Endodermal cell (in vitro differentiated cells): ENCODE measurements around the gene ADGRG6. TPM values are rescaled to one million over a fixed set of nuclear protein-coding genes. Genes with fewer than 3 reads are reported as not detected.

Experiments
- DNase-seq: peaks from one replicate; pipeline ENCODE4 v3.0.0-alpha.2; 2017
- H3K27ac ChIP-seq: 2 replicates; pipeline ENCODE4 v1.5.1; 2013; ENCODE audit warnings: mild to moderate bottlenecking, low read depth, low read length, moderate library complexity
- H3K27me3 ChIP-seq: 2 replicates; pipeline ENCODE4 v1.6.1; 2013; ENCODE audit warnings: mild to moderate bottlenecking, low read length, moderate library complexity; ENCODE audit not compliant: insufficient read depth, control insufficient read depth, poor library complexity, severe bottlenecking
- H3K36me3 ChIP-seq: 2 replicates; pipeline ENCODE4 v1.7.0; 2013; ENCODE audit warnings: mild to moderate bottlenecking, low read length, moderate library complexity; ENCODE audit not compliant: control insufficient read depth, insufficient read depth
- H3K4me1 ChIP-seq: one replicate; pipeline ENCODE4 v1.7.0; 2013; ENCODE audit warnings: low read length; ENCODE audit not compliant: control insufficient read depth, insufficient read depth
- H3K4me3 ChIP-seq: 2 replicates; pipeline ENCODE4 v1.5.1; 2013; ENCODE audit warnings: mild to moderate bottlenecking, low read length, moderate library complexity
- H3K9ac ChIP-seq: 2 replicates; pipeline ENCODE4 v1.6.1; 2013; ENCODE audit warnings: mild to moderate bottlenecking, low read length, moderate library complexity; ENCODE audit not compliant: poor library complexity, severe bottlenecking; ENCODE audit errors: extremely low read depth
- H3K9me3 ChIP-seq: 2 replicates; pipeline ENCODE4 v1.6.1; 2013; ENCODE audit warnings: mild to moderate bottlenecking, low read length, moderate library complexity; ENCODE audit not compliant: control insufficient read depth
- H3K27ac Mint-ChIP-seq: 2 replicates; pipeline ENCODE4 v1.8.0; 2020; ENCODE audit warnings: mixed read lengths
- H3K27me3 Mint-ChIP-seq: 2 replicates; pipeline ENCODE4 v1.8.0; 2021; ENCODE audit warnings: mild to moderate bottlenecking, mixed read lengths; ENCODE audit not compliant: insufficient read depth
- H3K36me3 Mint-ChIP-seq: 2 replicates; pipeline ENCODE4 v1.8.0; 2020; ENCODE audit warnings: low read depth, mixed read lengths
- H3K4me1 Mint-ChIP-seq: 2 replicates; pipeline ENCODE4 v1.8.0; 2020; ENCODE audit warnings: mixed read lengths
- H3K4me3 Mint-ChIP-seq: 2 replicates; pipeline ENCODE4 v1.8.0; 2020; ENCODE audit warnings: mild to moderate bottlenecking, moderate library complexity, mixed read lengths
- H3K9me3 Mint-ChIP-seq: 2 replicates; pipeline ENCODE4 v1.8.0; 2020; ENCODE audit warnings: mild to moderate bottlenecking, mixed read lengths
- WGBS, 2 experiments: methylation state at CpG; one replicate each; pipeline versions ENCODE4 v1.1.5 to v1.1.7; 2013; ENCODE audit warnings: missing lambda C conversion rate in 2 of 2, mixed read lengths in 1 of 2; ENCODE audit not compliant: insufficient coverage in 1 of 2, insufficient read length in 1 of 2; 5-methylcytosine and 5-hydroxymethylcytosine counted together
- total RNA-seq, 2 donors: library from RNA; stranded (reverse); fragmentation: NEBNext Ultra II Directional in 1 of 2; extraction: Animal tissue kit (Norgen Biotek cat#: 25700) in 1 of 2; gene quantifications; 2 replicates in 1 of 2; 3 replicates in 1 of 2; pipeline ENCODE4 v1.2.1, GENCODE V29; 2021
- TF ChIP-seq, protein P1 (sequence below): fragments of 200-600 bp; sonication (generic); conservative IDR thresholded peaks from 2 replicates; pipeline ENCODE4 v1.5.0; 2021; ENCODE audit warnings: antibody characterized with exemption, mild to moderate bottlenecking

Gene ADGRG6
- total RNA-seq, 2 donors from 2014 or later: 20.4 to 26.8 TPM

DNA sequence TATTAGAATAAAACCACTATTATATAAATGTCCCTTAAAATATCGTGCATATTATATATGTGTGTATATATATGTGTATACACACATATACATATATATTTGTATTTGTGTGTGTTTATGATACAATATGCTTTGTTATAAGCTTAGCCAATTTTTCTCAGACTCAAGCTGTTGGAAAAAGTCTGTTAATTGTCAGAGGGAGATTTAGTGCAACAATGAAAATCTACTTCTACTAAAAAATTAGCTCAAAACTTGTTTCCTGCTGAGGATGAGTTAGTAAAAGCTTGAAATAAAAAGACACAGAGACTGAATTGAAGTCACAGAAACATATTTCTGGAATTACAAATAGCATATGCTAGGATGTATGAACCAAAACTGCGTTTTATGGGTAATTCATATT lies 79.4 kb downstream of the ADGRG6 start:
- Mint-ChIP-seq H3K36me3 (no peaks in the 10 kb centered on the region), H3K4me1 (peaks cover 35% of the 10 kb centered on the region), H3K27ac (no peak overlapping the region), H3K9me3 (no peaks in the 10 kb centered on the region), H3K4me3 (no peak overlapping the region), H3K27me3 (no peaks in the 10 kb centered on the region)
- no peak overlapping the region for H3K4me3 ChIP-seq
- H3K36me3 ChIP-seq: no peaks in the 10 kb centered on the region
- no peaks in the 10 kb centered on the region for H3K9me3 ChIP-seq
- no CpG with 5 or more reads among the region's 2 CpGs for WGBS, 2 experiments
- peaks cover 9% of the 10 kb centered on the region for H3K4me1 ChIP-seq
- no peak overlapping the region for H3K9ac ChIP-seq
- H3K27me3 ChIP-seq: no peaks in the 10 kb centered on the region
- DNase-seq: no peak
- TF ChIP-seq, protein P1, sequence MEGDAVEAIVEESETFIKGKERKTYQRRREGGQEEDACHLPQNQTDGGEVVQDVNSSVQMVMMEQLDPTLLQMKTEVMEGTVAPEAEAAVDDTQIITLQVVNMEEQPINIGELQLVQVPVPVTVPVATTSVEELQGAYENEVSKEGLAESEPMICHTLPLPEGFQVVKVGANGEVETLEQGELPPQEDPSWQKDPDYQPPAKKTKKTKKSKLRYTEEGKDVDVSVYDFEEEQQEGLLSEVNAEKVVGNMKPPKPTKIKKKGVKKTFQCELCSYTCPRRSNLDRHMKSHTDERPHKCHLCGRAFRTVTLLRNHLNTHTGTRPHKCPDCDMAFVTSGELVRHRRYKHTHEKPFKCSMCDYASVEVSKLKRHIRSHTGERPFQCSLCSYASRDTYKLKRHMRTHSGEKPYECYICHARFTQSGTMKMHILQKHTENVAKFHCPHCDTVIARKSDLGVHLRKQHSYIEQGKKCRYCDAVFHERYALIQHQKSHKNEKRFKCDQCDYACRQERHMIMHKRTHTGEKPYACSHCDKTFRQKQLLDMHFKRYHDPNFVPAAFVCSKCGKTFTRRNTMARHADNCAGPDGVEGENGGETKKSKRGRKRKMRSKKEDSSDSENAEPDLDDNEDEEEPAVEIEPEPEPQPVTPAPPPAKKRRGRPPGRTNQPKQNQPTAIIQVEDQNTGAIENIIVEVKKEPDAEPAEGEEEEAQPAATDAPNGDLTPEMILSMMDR: no peak
- no peak overlapping the region for H3K27ac ChIP-seq

GRCh38 chr6:142381845-142382378 lies 80.1 kb downstream of the ADGRG6 start:
- TF ChIP-seq, protein P1: no peak
- no peak overlapping the region for H3K4me3 Mint-ChIP-seq
- H3K4me1 ChIP-seq: peaks cover 9% of the 10 kb centered on the region
- no peaks in the 10 kb centered on the region for H3K36me3 Mint-ChIP-seq
- H3K27ac Mint-ChIP-seq: no peak overlapping the region
- H3K4me3 ChIP-seq: no peak overlapping the region
- H3K9me3 Mint-ChIP-seq: no peaks in the 10 kb centered on the region
- no peak for DNase-seq
- H3K27ac ChIP-seq: no peak overlapping the region
- peaks cover 31% of the 10 kb centered on the region for H3K4me1 Mint-ChIP-seq
- WGBS, 2 experiments: 92 to 100% methylated on average over 3 to 5 of the region's 5 CpGs
- H3K27me3 ChIP-seq: no peaks in the 10 kb centered on the region
- no peaks in the 10 kb centered on the region for H3K9me3 ChIP-seq
- H3K36me3 ChIP-seq: no peaks in the 10 kb centered on the region
- no peaks in the 10 kb centered on the region for H3K27me3 Mint-ChIP-seq
- no peak overlapping the region for H3K9ac ChIP-seq

DNA sequence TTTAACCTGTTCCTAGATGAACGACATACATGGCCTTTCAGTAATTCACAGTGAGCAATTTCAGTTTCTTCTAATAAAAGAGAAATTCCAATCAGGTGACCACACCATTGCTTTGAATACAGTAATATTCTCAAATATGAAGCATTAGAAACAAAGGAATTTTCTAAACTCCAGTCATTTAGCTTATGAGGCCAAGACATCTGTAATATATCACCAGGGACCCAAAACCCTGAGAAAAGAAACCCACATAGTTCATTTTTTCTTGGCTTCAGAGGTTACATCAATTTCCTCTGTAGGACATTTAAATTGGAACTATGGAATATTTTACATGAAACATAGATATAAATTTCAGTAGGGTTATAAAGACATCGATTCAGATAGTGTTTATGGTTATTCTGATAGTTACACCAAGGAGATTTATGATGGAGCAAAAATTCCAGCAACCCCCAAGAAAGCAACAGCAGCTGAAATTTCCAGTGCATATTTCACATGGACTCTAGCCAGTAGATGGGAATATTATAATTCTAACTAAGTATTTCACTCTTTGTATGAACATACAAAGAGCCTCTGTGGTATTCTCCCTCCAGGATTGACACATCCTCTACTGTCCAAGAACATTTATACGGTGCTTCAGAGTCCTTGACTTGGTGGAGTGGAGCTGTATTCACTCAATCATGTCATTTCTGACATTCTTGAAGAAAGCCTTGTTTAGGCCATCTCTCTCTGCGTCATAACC lies 82.9 kb downstream of the ADGRG6 start:
- H3K27me3 Mint-ChIP-seq: no peaks in the 10 kb centered on the region
- H3K4me1 Mint-ChIP-seq: peaks cover 11% of the 10 kb centered on the region
- no peaks in the 10 kb centered on the region for H3K36me3 Mint-ChIP-seq
- WGBS, 2 experiments: 93 to 95% methylated on average over 3 to 4 of the region's 4 CpGs
- TF ChIP-seq, protein P1: no peak
- H3K27ac ChIP-seq: no peak overlapping the region
- peaks cover 9% of the 10 kb centered on the region for H3K4me1 ChIP-seq
- no peaks in the 10 kb centered on the region for H3K9me3 Mint-ChIP-seq
- H3K4me3 Mint-ChIP-seq: no peak overlapping the region
- no peaks in the 10 kb centered on the region for H3K36me3 ChIP-seq
- H3K4me3 ChIP-seq: no peak overlapping the region
- no peak overlapping the region for H3K27ac Mint-ChIP-seq
- H3K9ac ChIP-seq: no peak overlapping the region
- H3K27me3 ChIP-seq: no peaks in the 10 kb centered on the region
- no peaks in the 10 kb centered on the region for H3K9me3 ChIP-seq
- no peak for DNase-seq
